ENCODE data around the gene HOXC9.

The HOXC9 gene

GRCh38 chr12:54016051-54016450, 16.1 kb downstream of the HOXC9 start:
- H3K27me3 Mint-ChIP-seq (ENCODE audit: low read depth), result peaks cover 84% of the 10 kb centered on the region
- no peak overlapping the region for H3K27ac Mint-ChIP-seq
- H3K36me3 Mint-ChIP-seq (ENCODE audit: low read depth), result no peaks in the 10 kb centered on the region
- no peaks in the 10 kb centered on the region for H3K9me3 Mint-ChIP-seq
- H3K4me1 Mint-ChIP-seq (ENCODE audit: low read depth), result peaks cover 17% of the 10 kb centered on the region
- no peak overlapping the region for H3K4me3 Mint-ChIP-seq

- H3K4me3 Mint-ChIP-seq, result no peak overlapping the region
- peaks cover 84% of the 10 kb centered on the region for H3K27me3 Mint-ChIP-seq (ENCODE audit: low read depth)
- no peaks in the 10 kb centered on the region for H3K9me3 Mint-ChIP-seq
- peaks cover 16% of the 10 kb centered on the region for H3K4me1 Mint-ChIP-seq (ENCODE audit: low read depth)
- no peak overlapping the region for H3K27ac Mint-ChIP-seq
- no peaks in the 10 kb centered on the region for H3K36me3 Mint-ChIP-seq (ENCODE audit: low read depth)
These were observed 16.6 kb downstream of the HOXC9 start for GRCh38 chr12:54016478-54016964.

- Mint-ChIP-seq H3K9me3 (no peaks in the 10 kb centered on the region), H3K27me3 (ENCODE audit: low read depth) (peaks cover 84% of the 10 kb centered on the region), H3K4me3 (peak overlapping the region; percentile 83), H3K27ac (peak overlapping the region; percentile 52), H3K4me1 (ENCODE audit: low read depth) (peaks cover 18% of the 10 kb centered on the region), H3K36me3 (ENCODE audit: low read depth) (no peaks in the 10 kb centered on the region)
These were observed 17.2 kb downstream of the HOXC9 start for GRCh38 chr12:54017027-54017788.

GRCh38 chr12:54017878-54018467, 18.0 kb downstream of the HOXC9 start:
- Mint-ChIP-seq H3K4me3 (peak overlapping the region; percentile 83), H3K27me3 (ENCODE audit: low read depth) (peaks cover 84% of the 10 kb centered on the region), H3K36me3 (ENCODE audit: low read depth) (no peaks in the 10 kb centered on the region), H3K9me3 (no peaks in the 10 kb centered on the region), H3K27ac (peak overlapping the region; percentile 52), H3K4me1 (ENCODE audit: low read depth) (peaks cover 18% of the 10 kb centered on the region)

GRCh38 chr12:54018468-54018984, 18.6 kb downstream of the HOXC9 start:
- Mint-ChIP-seq H3K9me3 (no peaks in the 10 kb centered on the region), H3K36me3 (ENCODE audit: low read depth) (no peaks in the 10 kb centered on the region), H3K27me3 (ENCODE audit: low read depth) (peaks cover 84% of the 10 kb centered on the region), H3K4me3 (peak overlapping the region; percentile 83), H3K27ac (no peak overlapping the region), H3K4me1 (ENCODE audit: low read depth) (peaks cover 18% of the 10 kb centered on the region)

- Mint-ChIP-seq H3K27ac (no peak overlapping the region), H3K4me1 (ENCODE audit: low read depth) (peaks cover 18% of the 10 kb centered on the region), H3K27me3 (ENCODE audit: low read depth) (peaks cover 84% of the 10 kb centered on the region), H3K4me3 (no peak overlapping the region), H3K36me3 (ENCODE audit: low read depth) (no peaks in the 10 kb centered on the region), H3K9me3 (no peaks in the 10 kb centered on the region)
These were observed 19.3 kb downstream of the HOXC9 start for GRCh38 chr12:54019091-54019811.

- Mint-ChIP-seq H3K27me3 (ENCODE audit: low read depth) (peaks cover 84% of the 10 kb centered on the region), H3K36me3 (ENCODE audit: low read depth) (no peaks in the 10 kb centered on the region), H3K27ac (no peak overlapping the region), H3K4me1 (ENCODE audit: low read depth) (peaks cover 13% of the 10 kb centered on the region), H3K4me3 (no peak overlapping the region), H3K9me3 (no peaks in the 10 kb centered on the region)
These were observed 20.1 kb downstream of the HOXC9 start for GRCh38 chr12:54019924-54020590.

GRCh38 chr12:54020591-54021405, 20.8 kb downstream of the HOXC9 start:
- no peak overlapping the region for H3K27ac Mint-ChIP-seq
- peaks cover 15% of the 10 kb centered on the region for H3K4me1 Mint-ChIP-seq (ENCODE audit: low read depth)
- H3K9me3 Mint-ChIP-seq, result no peaks in the 10 kb centered on the region
- no peaks in the 10 kb centered on the region for H3K36me3 Mint-ChIP-seq (ENCODE audit: low read depth)
- no peak overlapping the region for H3K4me3 Mint-ChIP-seq
- peaks cover 84% of the 10 kb centered on the region for H3K27me3 Mint-ChIP-seq (ENCODE audit: low read depth)

- no peaks in the 10 kb centered on the region for H3K9me3 Mint-ChIP-seq
- H3K4me1 Mint-ChIP-seq (ENCODE audit: low read depth), result peaks cover 19% of the 10 kb centered on the region
- H3K27me3 Mint-ChIP-seq (ENCODE audit: low read depth), result peaks cover 84% of the 10 kb centered on the region
- no peak overlapping the region for H3K27ac Mint-ChIP-seq
- H3K4me3 Mint-ChIP-seq, result peak overlapping the region; percentile 25
- H3K36me3 Mint-ChIP-seq (ENCODE audit: low read depth), result no peaks in the 10 kb centered on the region
These were observed 21.6 kb downstream of the HOXC9 start for GRCh38 chr12:54021432-54022013.

- peaks cover 21% of the 10 kb centered on the region for H3K4me1 Mint-ChIP-seq (ENCODE audit: low read depth)
- H3K27me3 Mint-ChIP-seq (ENCODE audit: low read depth), result peaks cover 88% of the 10 kb centered on the region
- H3K4me3 Mint-ChIP-seq, result no peak overlapping the region
- no peaks in the 10 kb centered on the region for H3K9me3 Mint-ChIP-seq
- H3K27ac Mint-ChIP-seq, result no peak overlapping the region
- no peaks in the 10 kb centered on the region for H3K36me3 Mint-ChIP-seq (ENCODE audit: low read depth)
These were observed 23.3 kb downstream of the HOXC9 start for GRCh38 chr12:54022960-54023884.

- no peaks in the 10 kb centered on the region for H3K9me3 Mint-ChIP-seq
- peaks cover 24% of the 10 kb centered on the region for H3K4me1 Mint-ChIP-seq (ENCODE audit: low read depth)
- H3K4me3 Mint-ChIP-seq, result no peak overlapping the region
- no peaks in the 10 kb centered on the region for H3K36me3 Mint-ChIP-seq (ENCODE audit: low read depth)
- H3K27me3 Mint-ChIP-seq (ENCODE audit: low read depth), result peaks cover 95% of the 10 kb centered on the region
- no peak overlapping the region for H3K27ac Mint-ChIP-seq
These were observed 24.2 kb downstream of the HOXC9 start for GRCh38 chr12:54024127-54024526.

GRCh38 chr12:54024581-54025305, 24.8 kb downstream of the HOXC9 start:
- Mint-ChIP-seq H3K9me3 (no peaks in the 10 kb centered on the region), H3K27me3 (ENCODE audit: low read depth) (peaks cover 94% of the 10 kb centered on the region)

More at GRCh38 chr12:54024581-54025305, 24.8 kb downstream of the HOXC9 start:
- Mint-ChIP-seq H3K27ac (no peak overlapping the region), H3K4me3 (no peak overlapping the region), H3K36me3 (ENCODE audit: low read depth) (no peaks in the 10 kb centered on the region), H3K4me1 (ENCODE audit: low read depth) (peaks cover 23% of the 10 kb centered on the region)

Data from T-helper 1 cell treated with Interleukin-12 subunit alpha and Interleukin-12 subunit beta and Interleukin-4 antibody, amounts not matched to agents 30 μg/mL and 1 μg/mL, for 36 hours (primary cell).